OCI-LY7 (cell line): ENCODE data around the gene DGKD. TPM values are rescaled to one million over a fixed set of nuclear protein-coding genes. Genes with fewer than 3 reads are reported as not detected.

Experiments used
- BruUV-seq: library from RNA; stranded (reverse); fragments of 400-500 nt; replicated peaks from 2 replicates; lab custom pipeline; 2021; lab: Mats Ljungman, UMichigan
- CTCF ChIA-PET: fragments of 300-600 bp; sonication (Branson Sonifier 250); formaldehyde crosslinking; loops from one replicate; lab custom pipeline; 2022; ENCODE audit warnings: antibody characterized with exemption; ENCODE audit not compliant: unreplicated experiment; lab: Charles Lee
- POLR2A ChIA-PET: fragments of 300-600 bp; sonication (Branson Sonifier 250); formaldehyde crosslinking; loops from one replicate; lab custom pipeline; 2022; ENCODE audit warnings: antibody characterized with exemption; lab: Charles Lee
- DNase-seq: peaks from one replicate; pipeline ENCODE4 v3.0.0-alpha.2; 2015; ENCODE audit warnings: low spot score
- H2AFZ ChIP-seq: fragments of 200-600 bp; sonication (generic), shearing (Covaris generic); 2 replicates; pipeline ENCODE4 v1.6.1; 2014; ENCODE audit warnings: mild to moderate bottlenecking, antibody characterized with exemption, low read length, moderate library complexity
- H3K27ac ChIP-seq: fragments of 200-600 bp; sonication (generic); 2 replicates; pipeline ENCODE4 v1.5.1; 2014; ENCODE audit warnings: mixed run types, low read depth, mild to moderate bottlenecking, moderate library complexity, low read length, inconsistent platforms; ENCODE audit not compliant: poor library complexity, severe bottlenecking
- H3K36me3 ChIP-seq: fragments of 200-600 bp; sonication (generic); 2 replicates; pipeline ENCODE4 v1.6.1; 2014; ENCODE audit warnings: mild to moderate bottlenecking, antibody characterized with exemption, low read length, moderate library complexity, mixed read lengths; ENCODE audit not compliant: insufficient read depth
- H3K4me1 ChIP-seq: fragments of 200-600 bp; sonication (generic); 2 replicates; pipeline ENCODE4 v1.5.1; 2014; ENCODE audit warnings: mild to moderate bottlenecking, low read length; ENCODE audit not compliant: insufficient read depth, poor library complexity, severe bottlenecking
- H3K4me2 ChIP-seq: fragments of 200-600 bp; sonication (generic); 2 replicates; pipeline ENCODE4 v1.6.1; 2014; ENCODE audit warnings: mild to moderate bottlenecking, low read length
- H3K4me3 ChIP-seq: fragments of 200-600 bp; sonication (generic); 2 replicates; pipeline ENCODE4 v1.5.1; 2014; ENCODE audit warnings: mild to moderate bottlenecking, low read depth, low read length; ENCODE audit not compliant: poor library complexity, severe bottlenecking
- H3K79me2 ChIP-seq: fragments of 200-600 bp; sonication (generic); 2 replicates; pipeline ENCODE4 v1.6.1; 2016; ENCODE audit warnings: low read depth, mild to moderate bottlenecking, low read length, moderate library complexity, mixed read lengths; ENCODE audit not compliant: insufficient read depth
- H3K9me2 ChIP-seq: fragments of 200-600 bp; sonication (generic); 2 replicates; pipeline ENCODE4 v1.6.1; 2016; ENCODE audit warnings: mild to moderate bottlenecking, low read length, mixed read lengths; ENCODE audit not compliant: insufficient read depth
- H3K9me3 ChIP-seq: fragments of 200-600 bp; sonication (generic); 2 replicates; pipeline ENCODE4 v1.6.1; 2014; ENCODE audit warnings: mild to moderate bottlenecking, mixed run types, low read length, mixed read lengths
- H4K20me1 ChIP-seq: fragments of 200-600 bp; sonication (generic); 2 replicates; pipeline ENCODE4 v1.6.1; 2014; ENCODE audit warnings: mild to moderate bottlenecking, antibody characterized with exemption, low read length, moderate library complexity, mixed read lengths; ENCODE audit not compliant: insufficient read depth
- EZH2phosphoT487 ChIP-seq: fragments of 200-600 bp; sonication (generic); IDR thresholded peaks from 2 replicates; pipeline ENCODE4 v1.6.1; 2018; ENCODE audit warnings: low read depth, borderline replicate concordance, mild to moderate bottlenecking, mixed run types, antibody characterized with exemption, low read length, moderate library complexity, mixed read lengths
- intact Hi-C: fragments of 100-400 bp; cut with micrococcal nuclease; formaldehyde crosslinking; loops from one replicate; pipeline ENCODE4 v1.10.0; 2022; ENCODE audit not compliant: unreplicated experiment
- total RNA-seq, 2 experiments: library from RNA; depleted of rRNA in 1 of 2; stranded (reverse); fragments of >200 nt in 1 of 2; shearing (Covaris generic) in 1 of 2; gene quantifications; 2 replicates each; pipeline ENCODE4 v1.2.3, GENCODE V29; 2014 to 2022
- TF ChIP-seq, protein P1 (sequence below): fragments of 200-600 bp; sonication (generic); conservative IDR thresholded peaks from 2 replicates; pipeline ENCODE4 v1.5.1; 2014; ENCODE audit warnings: mild to moderate bottlenecking, antibody characterized with exemption, low read length, moderate library complexity, mixed read lengths

The DGKD gene
- total RNA-seq, 2 experiments from 2014 or later, result 62.9 to 271 TPM

DNA sequence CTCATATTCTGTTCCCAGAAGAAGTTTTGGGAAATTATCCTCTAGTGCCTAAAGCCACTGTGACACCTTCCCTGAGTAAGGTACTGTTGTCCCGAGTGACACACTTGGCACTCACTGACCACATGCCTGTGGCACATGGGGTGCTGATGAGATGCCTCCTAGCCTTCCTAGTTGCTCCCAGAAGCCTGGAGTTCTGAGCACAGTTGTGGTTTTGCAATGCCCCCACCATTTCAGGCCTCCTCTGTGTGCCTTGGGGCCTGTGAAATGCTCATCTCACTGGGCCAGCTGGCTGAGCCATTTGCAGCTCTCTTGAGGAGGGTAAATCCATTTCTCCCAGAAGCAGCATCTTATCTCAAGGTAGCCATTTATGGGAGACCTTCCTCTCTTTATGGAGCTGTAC lies 91.8 kb downstream of the DGKD start:
- H3K27ac ChIP-seq, result no peak overlapping the region
- DNase-seq, result no peak
- ChIA-PET CTCF (interaction anchor here (1.1 kb wide), 1 partner anchor 89 kb away, joined by 3 read pairs; no protein-coding TSS in a partner anchor), POLR2A (no interaction called here)
- intact Hi-C loops, result no loop called here
- no TSS peak for BruUV-seq
- H3K9me3 ChIP-seq, result no peaks in the 10 kb centered on the region
- H3K36me3 ChIP-seq, result peaks cover 76% of the 10 kb centered on the region
- no peak overlapping the region for H3K4me3 ChIP-seq
- H3K79me2 ChIP-seq, result no peaks in the 10 kb centered on the region
- no peak for TF ChIP-seq EZH2phosphoT487
- TF ChIP-seq, protein P1, sequence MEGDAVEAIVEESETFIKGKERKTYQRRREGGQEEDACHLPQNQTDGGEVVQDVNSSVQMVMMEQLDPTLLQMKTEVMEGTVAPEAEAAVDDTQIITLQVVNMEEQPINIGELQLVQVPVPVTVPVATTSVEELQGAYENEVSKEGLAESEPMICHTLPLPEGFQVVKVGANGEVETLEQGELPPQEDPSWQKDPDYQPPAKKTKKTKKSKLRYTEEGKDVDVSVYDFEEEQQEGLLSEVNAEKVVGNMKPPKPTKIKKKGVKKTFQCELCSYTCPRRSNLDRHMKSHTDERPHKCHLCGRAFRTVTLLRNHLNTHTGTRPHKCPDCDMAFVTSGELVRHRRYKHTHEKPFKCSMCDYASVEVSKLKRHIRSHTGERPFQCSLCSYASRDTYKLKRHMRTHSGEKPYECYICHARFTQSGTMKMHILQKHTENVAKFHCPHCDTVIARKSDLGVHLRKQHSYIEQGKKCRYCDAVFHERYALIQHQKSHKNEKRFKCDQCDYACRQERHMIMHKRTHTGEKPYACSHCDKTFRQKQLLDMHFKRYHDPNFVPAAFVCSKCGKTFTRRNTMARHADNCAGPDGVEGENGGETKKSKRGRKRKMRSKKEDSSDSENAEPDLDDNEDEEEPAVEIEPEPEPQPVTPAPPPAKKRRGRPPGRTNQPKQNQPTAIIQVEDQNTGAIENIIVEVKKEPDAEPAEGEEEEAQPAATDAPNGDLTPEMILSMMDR, result no peak
- H3K4me1 ChIP-seq, result no peaks in the 10 kb centered on the region
- H4K20me1 ChIP-seq, result no peaks in the 10 kb centered on the region
- H3K4me2 ChIP-seq, result no peak overlapping the region
- H2AFZ ChIP-seq, result no peak overlapping the region
- no peaks in the 10 kb centered on the region for H3K9me2 ChIP-seq

DNA sequence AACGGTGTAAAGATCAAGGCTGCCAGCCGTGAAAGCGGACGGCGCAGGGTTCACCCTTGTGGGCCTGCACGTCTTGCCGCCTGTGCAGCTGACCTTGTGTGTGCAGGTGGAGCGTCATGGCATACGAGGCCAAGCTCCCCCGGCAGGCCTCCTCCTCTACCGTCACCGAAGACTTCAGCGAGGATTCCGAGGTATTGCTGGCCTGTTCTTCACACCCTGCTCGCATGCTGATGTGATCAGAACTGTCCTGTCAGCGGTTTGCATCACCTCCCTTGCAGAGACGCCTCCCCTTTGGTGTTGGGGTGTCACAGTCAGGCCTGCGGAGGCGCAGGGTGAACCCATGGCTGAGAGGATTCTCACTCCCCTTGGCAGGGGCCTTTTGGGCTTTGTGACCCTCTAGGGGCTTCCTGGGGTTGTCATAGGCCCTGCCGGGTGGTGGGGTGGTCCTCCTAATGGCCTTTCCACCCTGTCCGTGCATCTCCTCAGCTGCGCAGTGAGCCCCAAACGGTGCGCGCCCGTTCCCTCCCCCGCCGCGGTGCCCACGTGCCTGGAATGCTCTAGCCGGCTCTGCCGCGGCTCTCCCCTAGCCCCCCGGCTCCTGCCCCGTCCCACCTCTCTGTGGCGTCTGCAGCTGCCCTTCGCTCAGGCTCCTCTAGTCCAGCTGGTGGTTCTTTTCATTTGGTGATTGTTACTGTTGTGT lies 92.5 kb downstream of the DGKD start:
- DNase-seq, result no peak
- no TSS peak for BruUV-seq
- intact Hi-C loops, result no loop called here
- no peaks in the 10 kb centered on the region for H3K9me3 ChIP-seq
- H3K79me2 ChIP-seq, result no peaks in the 10 kb centered on the region
- H4K20me1 ChIP-seq, result no peaks in the 10 kb centered on the region
- H3K4me2 ChIP-seq, result no peak overlapping the region
- CTCF ChIA-PET, result interaction anchor here (1.1 kb wide), 1 partner anchor 89 kb away, joined by 3 read pairs; no protein-coding TSS in a partner anchor
- TF ChIP-seq, protein P1, result no peak
- no peak for TF ChIP-seq EZH2phosphoT487
- no peaks in the 10 kb centered on the region for H3K9me2 ChIP-seq
- no peak overlapping the region for H3K27ac ChIP-seq
- H3K4me1 ChIP-seq, result no peaks in the 10 kb centered on the region
- POLR2A ChIA-PET, result no interaction called here
- no peak overlapping the region for H2AFZ ChIP-seq
- peaks cover 82% of the 10 kb centered on the region for H3K36me3 ChIP-seq
- no peak overlapping the region for H3K4me3 ChIP-seq

DNA sequence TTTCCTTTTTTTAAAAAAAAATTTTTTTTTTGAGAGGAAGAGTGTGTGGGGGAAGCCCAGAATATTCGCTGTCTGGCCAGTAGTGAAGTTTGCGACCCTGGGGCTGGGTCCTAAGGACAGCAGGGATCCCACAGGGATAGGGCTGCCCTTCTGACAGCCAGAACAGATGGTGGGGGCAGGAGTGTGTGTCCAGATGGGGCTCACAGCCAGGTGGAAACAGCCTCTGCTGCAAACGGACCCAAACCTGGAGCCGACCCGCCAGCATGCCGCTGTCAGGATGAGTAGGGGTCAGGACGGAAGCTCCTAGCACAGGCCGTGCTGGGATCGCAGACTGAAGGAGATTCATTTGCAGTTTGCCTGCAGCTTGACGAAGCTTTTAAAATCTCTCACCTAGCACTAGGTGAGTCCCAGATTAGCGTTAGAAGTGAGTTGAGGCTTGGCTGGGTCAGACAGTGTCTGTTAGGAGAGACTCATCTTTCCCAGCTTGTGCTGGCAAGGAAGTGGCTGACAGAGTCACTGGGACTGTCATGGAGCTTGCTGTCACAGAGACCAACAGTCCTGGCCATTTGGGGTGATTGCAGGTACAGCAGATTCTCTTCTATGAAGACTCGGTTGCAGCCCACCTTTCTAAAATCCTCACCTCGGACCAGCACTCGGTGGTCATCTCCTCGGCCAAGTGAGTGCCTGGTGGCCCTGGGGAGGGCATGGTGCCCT lies 93.4 kb downstream of the DGKD start:
- Histone ChIP-seq H3K79me2 (no peaks in the 10 kb centered on the region), H3K4me3 (no peak overlapping the region), H3K4me2 (no peak overlapping the region), H3K27ac (no peak overlapping the region), H3K4me1 (no peaks in the 10 kb centered on the region), H3K9me3 (no peaks in the 10 kb centered on the region), H3K9me2 (no peaks in the 10 kb centered on the region), H2AFZ (no peak overlapping the region), H3K36me3 (peaks cover 84% of the 10 kb centered on the region), H4K20me1 (no peaks in the 10 kb centered on the region)
- POLR2A ChIA-PET, result no interaction called here
- no peak for TF ChIP-seq EZH2phosphoT487
- TF ChIP-seq, protein P1, result no peak
- intact Hi-C loops, result no loop called here
- no peak for DNase-seq
- CTCF ChIA-PET, result interaction anchor here (0.6 kb wide), 1 partner anchor 40 kb away, joined by 3 read pairs; no protein-coding TSS in a partner anchor
- BruUV-seq, result TSS peak; percentile 57
